Naive B cell (primary cell): ENCODE data around the gene FKBP5. TPM values are rescaled to one million over a fixed set of nuclear protein-coding genes. Genes with fewer than 3 reads are reported as not detected.
A peak's percentile ranks its signal among the peaks of the same experiment; 100 is the strongest.
"Not testable (repeated sequence)": the region's sequence is repeated elsewhere in the genome, so short reads cannot be mapped to it uniquely, and the experiment has no call there.

ENCODE experiments used
- ATAC-seq, 2 donors: fragments of 150-1000 bp; cut with Tn5 transposase; 2 replicates each; pipeline ENCODE4 v1.10.0; 2021; ENCODE audit warnings: low read depth in 2 of 2, mild to moderate bottlenecking in 2 of 2, moderate library complexity in 2 of 2
- DNase-seq: peaks from one replicate; pipeline ENCODE4 v3.0.0; 2022
- H3K27ac Mint-ChIP-seq, 6 donors: one replicate each; pipeline ENCODE4 v1.8.0; 2020 to 2022; ENCODE audit warnings: mild to moderate bottlenecking in 6 of 6, mixed read lengths in 6 of 6, moderate library complexity in 5 of 6, inconsistent platforms in 2 of 6
- H3K27me3 Mint-ChIP-seq, 3 donors: one replicate each; pipeline ENCODE4 v1.8.0; 2021 to 2022; ENCODE audit warnings: mixed read lengths in 3 of 3, mild to moderate bottlenecking in 1 of 3
- H3K36me3 Mint-ChIP-seq, 2 donors: one replicate each; pipeline ENCODE4 v1.8.0; 2020 to 2022; ENCODE audit warnings: mixed read lengths in 2 of 2, inconsistent platforms in 1 of 2, mild to moderate bottlenecking in 1 of 2
- H3K4me1 Mint-ChIP-seq, 3 donors: one replicate each; pipeline ENCODE4 v1.8.0; 2020 to 2022; ENCODE audit warnings: mixed read lengths in 3 of 3, inconsistent platforms in 1 of 3, mild to moderate bottlenecking in 1 of 3, moderate library complexity in 1 of 3
- H3K4me3 Mint-ChIP-seq, 8 donors: one replicate each; pipeline ENCODE4 v1.8.0; 2020 to 2022; ENCODE audit warnings: mild to moderate bottlenecking in 8 of 8, mixed read lengths in 8 of 8, moderate library complexity in 8 of 8, inconsistent platforms in 2 of 8
- H3K9me3 Mint-ChIP-seq, 7 donors: one replicate each; pipeline ENCODE4 v1.8.0; 2020 to 2022; ENCODE audit warnings: mixed read lengths in 7 of 7, mild to moderate bottlenecking in 5 of 7, inconsistent platforms in 2 of 7, moderate library complexity in 1 of 7
- polyA plus RNA-seq, 6 donors: library from polyadenylated mRNA; unstranded; fragments of 300-500 nt; fragmentation: Illumina TruSeq; gene quantifications; one replicate each; pipeline ENCODE4 v1.2.3, GENCODE V29; 2021; ENCODE audit warnings: low read depth in 6 of 6

FKBP5 gene
- polyA plus RNA-seq: 10 to 100 TPM in 3 of 6 donors, 1 to 10 TPM in 3; 6.7 to 80.8 (median 15.1) TPM

DNA sequence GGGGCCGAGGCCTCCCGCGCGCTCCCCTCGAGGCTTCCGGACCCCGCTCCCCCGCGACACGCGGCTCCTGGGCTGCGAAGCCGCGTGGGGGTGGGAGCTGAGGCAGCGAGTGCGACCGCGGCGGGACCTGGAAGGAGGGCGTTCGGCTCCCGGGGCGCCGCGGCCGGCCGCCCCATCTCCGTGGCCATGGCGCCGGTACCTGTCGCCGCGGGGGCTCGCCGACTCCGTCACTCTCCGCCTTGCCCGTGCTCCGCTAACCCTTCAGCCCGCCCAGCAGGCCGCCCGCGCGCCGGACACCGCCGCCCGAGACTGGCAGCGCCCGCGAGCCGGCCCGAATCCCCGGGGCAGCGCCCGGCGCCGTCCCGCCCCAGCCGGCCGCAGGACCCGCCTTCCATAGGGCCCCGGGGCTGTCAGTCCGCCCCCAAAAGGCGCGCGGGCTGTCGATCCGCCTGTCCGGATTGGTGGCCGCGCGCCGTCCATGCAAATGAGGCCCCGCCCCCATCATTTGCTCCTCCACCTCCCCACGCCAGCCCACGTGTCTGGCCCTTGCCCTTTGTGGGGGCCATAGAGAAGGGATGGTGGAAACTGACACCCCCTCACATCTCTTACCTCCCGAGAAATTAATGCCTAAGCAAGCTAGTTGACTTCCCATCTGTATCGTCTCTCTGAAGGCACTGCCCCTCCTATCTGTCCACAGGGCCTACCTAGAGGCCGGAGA is at the start of gene FKBP5:
Gene FKBP5 (minus strand): TSS at position 311 of the 718 bp plus-strand sequence. CDS start 46,091 bp downstream, outside the sequence.
- peak; percentile 90 to 91 for ATAC-seq
- H3K4me3 Mint-ChIP-seq: peak within 1 kb of the TSS; percentile 87 to 98 (median 95)
- DNase-seq: peak; percentile 87
- no peaks in the 10 kb centered on the region for H3K9me3 Mint-ChIP-seq
- no peaks in the 10 kb centered on the region for H3K27me3 Mint-ChIP-seq
- H3K36me3 Mint-ChIP-seq: no peaks in the 10 kb centered on the region
- peak within 1 kb of the TSS; percentile 66 to 89 (median 76) for H3K27ac Mint-ChIP-seq
- H3K4me1 Mint-ChIP-seq: peaks cover 17 to 19% (median 18%) of the 10 kb centered on the region in 3 donors

DNA sequence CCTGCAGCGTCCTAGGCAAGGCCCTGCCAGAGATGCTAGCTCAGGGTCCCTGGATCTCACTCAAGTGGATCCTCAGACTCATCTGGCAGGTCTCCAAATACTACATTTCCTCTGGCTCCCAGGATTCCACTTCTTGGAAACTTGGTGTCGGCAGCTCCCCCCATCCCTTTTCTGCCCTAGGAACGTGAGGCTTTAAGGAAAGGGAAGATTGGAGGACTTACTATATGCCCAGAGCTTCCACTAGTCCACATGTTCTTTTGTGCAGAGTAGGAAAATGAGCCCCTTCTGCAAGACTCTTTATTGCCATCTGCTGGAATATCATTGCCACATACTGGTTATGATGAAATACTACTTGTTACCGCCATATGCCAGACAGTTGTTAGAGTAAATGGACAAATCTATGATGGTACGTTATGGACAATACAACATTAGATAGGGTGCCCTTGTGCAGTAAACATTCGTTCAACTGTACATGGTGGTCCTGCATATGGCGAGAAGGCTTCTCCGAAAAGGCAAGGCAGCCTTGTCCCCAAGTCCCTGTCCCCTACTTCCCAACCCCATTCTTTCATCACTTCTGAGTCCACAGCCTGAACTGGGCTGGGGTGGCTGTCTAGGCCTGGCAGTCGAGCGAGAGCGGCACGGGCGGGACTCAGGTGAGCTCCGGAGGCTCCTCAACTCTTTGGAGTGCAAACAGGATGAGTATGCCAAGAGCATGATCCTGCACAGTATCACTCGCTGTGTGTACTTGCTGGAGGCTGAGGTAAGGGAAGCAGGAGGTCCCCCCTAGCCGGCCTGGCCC is 48.9 kb upstream of the FKBP5 start:
- Mint-ChIP-seq H3K9me3 (no peaks in the 10 kb centered on the region), H3K36me3 (no peaks in the 10 kb centered on the region), H3K27ac (peak overlapping the region in 3 of 6 donors; percentile 59 to 77 (median 71)), H3K4me1 (peaks cover 19 to 32% (median 20%) of the 10 kb centered on the region in 3 donors), H3K27me3 (no peaks in the 10 kb centered on the region), H3K4me3 (peak overlapping the region in 2 of 8 donors; percentile 37 to 56)
- peak; percentile 62 for DNase-seq
- ATAC-seq: peak; percentile 59 to 70

DNA sequence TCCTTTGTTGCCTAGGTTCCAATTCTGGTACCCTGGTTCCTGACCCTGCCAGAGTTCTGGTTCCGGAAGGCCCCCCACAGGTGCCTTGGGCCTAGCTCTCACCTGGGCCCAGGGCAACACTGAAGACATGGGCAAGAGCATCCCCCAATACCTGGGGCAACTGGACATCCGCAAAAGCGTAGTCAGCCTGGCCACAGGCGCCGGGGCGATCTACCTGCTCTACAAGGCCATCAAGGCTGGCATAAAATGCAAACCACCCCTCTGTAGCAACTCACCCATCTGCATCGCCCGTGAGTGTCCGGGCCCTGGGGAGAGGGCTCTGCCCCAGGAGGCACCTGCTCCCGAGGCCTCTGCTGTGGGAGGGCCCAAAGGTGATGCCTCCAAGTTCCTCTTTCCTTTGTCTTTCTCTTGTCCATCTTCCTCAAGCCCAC is 48.3 kb upstream of the FKBP5 start, which contains the start of gene ARMC12:
Gene ARMC12 (plus strand): TSS at position 51 of the 431 bp plus-strand sequence. CDS start 77 bp downstream, at position 128.
- Mint-ChIP-seq H3K27ac (peak within 1 kb of the TSS in 4 of 6 donors; percentile 59 to 84 (median 74)), H3K36me3 (no peaks in the 10 kb centered on the region), H3K4me1 (peaks cover 24 to 38% (median 26%) of the 10 kb centered on the region in 3 donors), H3K4me3 (peak within 1 kb of the TSS in 2 of 8 donors; percentile 56 to 65), H3K27me3 (no peaks in the 10 kb centered on the region), H3K9me3 (no peaks in the 10 kb centered on the region)
- DNase-seq: no peak
- ATAC-seq: no peak

DNA sequence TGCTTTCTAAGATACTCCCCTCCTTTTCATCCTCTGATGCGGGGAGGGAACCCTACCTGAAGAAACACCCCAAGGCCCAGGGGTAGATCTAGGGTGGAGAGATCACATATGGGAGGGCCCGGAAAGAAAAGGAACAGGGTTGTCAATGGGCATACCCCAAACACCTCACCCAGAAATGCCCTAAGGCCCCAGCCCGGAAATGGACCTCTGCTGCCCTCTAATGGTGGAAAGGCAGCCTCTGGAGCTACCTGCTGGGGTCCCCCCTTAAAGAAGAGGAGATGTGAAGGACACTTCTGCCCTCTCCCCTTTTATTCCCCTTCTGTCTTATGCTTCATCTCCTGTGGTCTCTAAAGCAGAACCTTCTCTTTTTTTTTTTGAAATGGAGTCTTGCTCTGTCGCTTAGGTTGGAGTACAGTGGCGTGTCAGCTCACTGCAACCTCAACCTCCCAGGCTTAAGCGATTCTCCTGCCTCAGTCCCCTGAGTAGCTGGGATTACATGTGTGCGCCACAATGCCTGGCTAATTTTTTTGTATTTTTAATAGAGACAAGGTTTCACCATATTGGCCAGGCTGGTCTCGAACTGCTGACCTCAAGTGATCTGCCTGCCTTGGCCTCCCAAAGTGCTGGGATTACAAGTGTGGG is 47.7 kb upstream of the FKBP5 start:
- peak; percentile 82 for DNase-seq

DNA sequence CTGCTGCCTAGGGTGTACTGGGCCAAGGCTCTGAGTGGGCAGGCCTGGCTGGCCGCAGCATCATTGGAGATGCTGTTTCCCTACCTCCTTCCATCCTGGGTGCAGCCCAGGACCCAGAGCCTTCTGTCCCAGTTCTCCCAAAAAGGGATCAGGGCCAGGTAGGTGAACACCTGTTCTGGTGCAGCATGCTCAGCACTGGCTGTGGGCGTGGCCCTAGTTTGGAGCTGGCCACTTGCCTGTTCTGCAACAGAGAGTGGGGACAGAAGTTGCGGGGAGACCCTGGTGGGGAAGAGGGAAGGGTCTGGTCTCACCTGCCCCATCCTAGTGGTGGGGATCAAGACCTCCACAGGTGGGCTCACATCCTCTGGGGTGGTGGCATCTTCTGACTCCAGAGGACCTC is 46.7 kb upstream of the FKBP5 start:
- Mint-ChIP-seq H3K27me3 (no peaks in the 10 kb centered on the region), H3K27ac (no peak overlapping the region), H3K4me1 (peaks cover 27 to 48% (median 29%) of the 10 kb centered on the region in 3 donors), H3K4me3 (no peak overlapping the region), H3K36me3 (no peaks in the 10 kb centered on the region), H3K9me3 (no peaks in the 10 kb centered on the region)
- ATAC-seq (no peak), DNase-seq (no peak)

More for the DNA sequence above, 47.7 kb upstream of the FKBP5 start:
- peak; percentile 33 to 40 for ATAC-seq
- no peaks in the 10 kb centered on the region for H3K36me3 Mint-ChIP-seq
- H3K4me3 Mint-ChIP-seq: peak overlapping the region in 1 of 8 donors; percentile 65
- peak overlapping the region in 2 of 6 donors; percentile 53 to 84 for H3K27ac Mint-ChIP-seq
- H3K27me3 Mint-ChIP-seq: no peaks in the 10 kb centered on the region
- H3K9me3 Mint-ChIP-seq: no peaks in the 10 kb centered on the region
- H3K4me1 Mint-ChIP-seq: peaks cover 27 to 39% (median 27%) of the 10 kb centered on the region in 3 donors

DNA sequence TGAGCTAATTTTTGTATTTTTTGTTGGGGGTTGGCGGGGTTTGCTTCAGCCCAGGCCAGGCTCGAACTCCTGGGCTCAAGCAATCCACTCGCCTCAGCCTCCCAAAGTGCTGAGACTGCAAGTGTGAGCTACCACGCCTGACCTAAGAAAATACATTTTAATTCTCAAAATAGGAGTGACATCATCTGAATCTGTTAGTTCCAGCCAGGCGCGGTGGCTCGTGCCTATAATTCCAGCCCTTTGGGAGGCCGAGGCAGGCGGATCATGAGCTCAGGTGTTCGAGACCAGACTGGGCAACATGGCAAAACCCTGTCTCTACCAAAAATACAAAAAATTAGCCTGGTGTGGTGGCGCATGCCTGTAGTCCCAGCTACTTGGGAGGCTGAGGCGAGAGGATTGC is 45.6 kb upstream of the FKBP5 start:
- not testable (repeated sequence) for DNase-seq, H3K27me3 Mint-ChIP-seq, H3K9me3 Mint-ChIP-seq, ATAC-seq, H3K36me3 Mint-ChIP-seq
- Mint-ChIP-seq H3K27ac (peak overlapping the region in 2 of 6 donors; percentile 34 to 89), H3K4me1 (peaks cover 35 to 59% (median 38%) of the 10 kb centered on the region in 3 donors), H3K4me3 (peak overlapping the region in 2 of 8 donors; percentile 63 to 90)

DNA sequence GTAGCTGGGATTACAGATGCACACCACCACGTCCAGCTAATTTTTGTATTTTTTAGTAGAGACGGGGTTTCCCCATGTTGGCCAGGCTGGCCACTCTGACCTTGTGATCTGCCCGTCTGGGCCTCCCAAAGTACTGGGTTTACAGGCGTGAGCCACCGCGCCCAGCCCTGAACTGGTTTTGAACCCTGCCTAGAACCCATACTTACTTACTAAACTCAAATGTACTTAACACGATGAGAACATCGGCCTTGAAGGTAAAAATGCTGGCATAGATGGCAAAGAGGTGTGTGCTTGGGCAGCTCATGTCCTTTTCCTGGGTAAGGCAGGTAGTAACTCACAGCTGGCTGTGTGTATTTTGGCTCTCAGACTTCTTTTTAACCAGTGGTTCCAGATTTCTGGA is 44.9 kb upstream of the FKBP5 start:
- Mint-ChIP-seq H3K4me1 (peaks cover 41 to 65% (median 45%) of the 10 kb centered on the region in 3 donors), H3K9me3 (no peaks in the 10 kb centered on the region), H3K36me3 (no peaks in the 10 kb centered on the region), H3K27me3 (no peaks in the 10 kb centered on the region), H3K4me3 (peak overlapping the region in 3 of 8 donors; percentile 33 to 90 (median 45)), H3K27ac (peak overlapping the region in 1 of 6 donors; percentile 60)
- DNase-seq: no peak
- no peak for ATAC-seq

DNA sequence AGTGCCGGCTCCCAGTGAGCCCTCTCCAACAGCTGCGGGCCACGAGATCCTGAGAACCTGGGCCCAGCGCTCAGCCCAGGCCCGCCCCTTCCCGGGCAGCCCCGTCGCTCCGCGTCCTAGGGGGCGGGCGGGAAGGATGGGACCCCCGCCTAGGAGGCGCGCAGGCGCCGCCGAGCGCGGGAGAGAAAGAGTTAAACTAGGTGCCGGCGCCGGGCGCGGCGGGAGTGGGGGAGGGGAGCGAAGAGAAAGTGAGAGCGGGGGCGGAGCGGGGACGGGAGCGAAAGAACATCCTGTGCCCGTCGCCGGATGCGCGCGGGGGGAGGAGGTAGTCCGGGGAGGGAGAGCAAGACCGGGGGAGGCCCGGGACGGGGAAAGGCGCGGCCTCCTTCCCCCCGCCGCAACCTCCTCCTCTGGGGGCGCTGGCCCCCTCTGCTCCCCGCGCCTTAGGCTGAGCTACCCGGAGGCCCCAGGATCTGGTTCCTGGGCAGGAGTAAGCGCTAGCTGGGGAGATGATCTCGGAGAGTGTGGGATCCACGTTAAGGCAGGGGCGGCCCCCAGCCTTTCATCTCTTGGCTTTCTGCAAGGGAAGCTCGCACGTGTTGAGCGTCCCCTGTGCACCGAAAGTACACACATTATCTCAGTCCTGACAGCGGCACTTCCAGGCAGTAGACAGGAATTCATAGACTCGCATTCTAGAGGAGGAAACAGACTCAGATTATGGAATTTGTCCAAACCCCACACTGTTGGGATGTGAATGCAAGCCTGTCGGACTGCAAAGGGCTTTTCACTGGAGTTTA is 43.2 kb upstream of the FKBP5 start:
- Mint-ChIP-seq H3K4me3 (peak overlapping the region; percentile 86 to 96 (median 93)), H3K27ac (peak overlapping the region; percentile 92 to 99 (median 97)), H3K36me3 (no peaks in the 10 kb centered on the region), H3K9me3 (no peaks in the 10 kb centered on the region), H3K4me1 (peaks cover 48 to 69% (median 55%) of the 10 kb centered on the region in 3 donors), H3K27me3 (peaks cover 0 to under 1% (median 0%) of the 10 kb centered on the region in 3 donors)
- DNase-seq: peak; percentile 94
- peak; percentile 66 to 68 for ATAC-seq

DNA sequence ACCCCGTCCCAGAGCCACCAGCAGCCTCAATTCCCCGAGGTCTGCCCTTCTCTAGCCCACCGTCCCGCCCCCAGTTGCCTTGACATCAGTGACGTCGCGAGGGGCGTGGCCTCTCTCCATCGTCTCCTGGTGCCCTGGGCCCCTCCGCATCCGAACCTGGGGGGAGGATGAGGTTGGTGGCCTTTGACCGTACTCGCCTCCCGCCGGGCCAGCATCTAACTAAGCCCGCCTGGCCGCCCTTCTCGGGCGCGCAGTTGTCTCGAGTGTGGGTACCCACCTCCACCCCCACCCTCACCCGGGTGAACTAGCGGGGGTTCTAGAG is 42.7 kb upstream of the FKBP5 start:
- Mint-ChIP-seq H3K4me3 (peak overlapping the region; percentile 86 to 96 (median 93)), H3K27ac (peak overlapping the region; percentile 92 to 99 (median 97)), H3K36me3 (no peaks in the 10 kb centered on the region), H3K9me3 (no peaks in the 10 kb centered on the region), H3K27me3 (peaks cover 0 to 6% (median 0%) of the 10 kb centered on the region in 3 donors), H3K4me1 (peaks cover 53 to 73% (median 57%) of the 10 kb centered on the region in 3 donors)
- DNase-seq (peak; percentile 95), ATAC-seq (peak; percentile 70)

DNA sequence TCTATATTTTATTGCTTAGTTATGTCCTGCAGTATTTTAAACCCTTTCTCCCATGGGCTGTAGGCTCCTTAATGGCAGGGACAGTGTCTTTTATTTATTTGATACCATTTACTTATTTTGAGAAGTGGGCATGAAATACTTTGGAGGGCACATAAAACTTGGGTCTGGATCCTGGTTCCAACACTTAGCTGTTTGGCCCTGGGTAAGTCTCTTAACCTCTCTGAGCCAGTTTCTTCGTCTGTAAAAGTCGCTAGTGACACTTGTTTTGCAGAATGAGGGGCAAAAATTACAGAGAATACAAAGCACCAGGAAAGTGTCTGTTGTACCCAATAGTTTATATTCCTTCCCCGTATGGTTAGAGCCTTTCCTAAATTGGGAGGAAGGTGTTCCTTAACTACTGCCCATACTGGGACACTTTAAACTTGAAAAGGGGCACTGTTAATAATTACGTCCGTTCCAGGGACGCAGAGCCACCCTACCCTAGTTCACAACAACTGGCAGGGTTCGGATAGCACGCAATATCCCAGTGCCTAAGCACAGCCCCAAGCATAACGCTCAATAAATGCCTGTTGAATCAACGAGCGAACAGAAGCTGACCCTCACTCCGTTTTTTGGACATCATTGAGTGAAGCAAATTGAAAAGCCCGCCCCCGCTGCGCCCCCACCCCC is 42.2 kb upstream of the FKBP5 start:
- H3K27ac Mint-ChIP-seq: peak overlapping the region; percentile 36 to 97 (median 84)
- H3K4me3 Mint-ChIP-seq: peak overlapping the region; percentile 86 to 96 (median 93)
- ATAC-seq (peak; percentile 1), DNase-seq (no peak)
- peaks cover 49 to 68% (median 56%) of the 10 kb centered on the region in 3 donors for H3K4me1 Mint-ChIP-seq
- H3K36me3 Mint-ChIP-seq: no peaks in the 10 kb centered on the region
- H3K9me3 Mint-ChIP-seq: no peaks in the 10 kb centered on the region
- H3K27me3 Mint-ChIP-seq: peaks cover 0 to 11% (median 0%) of the 10 kb centered on the region in 3 donors

DNA sequence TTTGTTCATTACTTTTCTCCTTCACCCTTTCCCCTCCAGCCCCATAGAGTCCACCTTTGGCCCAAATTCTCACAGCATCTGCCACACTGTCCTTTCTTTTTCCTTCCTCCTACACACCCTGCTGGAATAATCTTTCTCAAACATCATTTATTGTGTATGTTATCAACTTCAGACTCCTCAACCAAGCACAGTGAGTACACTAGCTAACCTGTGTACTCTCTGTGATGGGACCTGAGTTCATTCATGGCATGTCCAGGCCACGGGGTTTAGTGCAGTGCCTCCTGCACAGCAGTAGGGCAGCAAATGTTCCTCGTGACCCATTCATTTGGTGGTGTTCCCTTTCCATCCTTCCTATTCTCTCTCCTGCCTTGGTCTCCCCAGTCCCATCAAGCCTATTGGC is 41.0 kb upstream of the FKBP5 start:
- Mint-ChIP-seq H3K4me3 (peak overlapping the region in 7 of 8 donors; percentile 17 to 90 (median 64)), H3K9me3 (no peaks in the 10 kb centered on the region), H3K27ac (peak overlapping the region in 5 of 6 donors; percentile 7 to 95 (median 78)), H3K27me3 (peaks cover 0 to 18% (median 8%) of the 10 kb centered on the region in 3 donors), H3K4me1 (peaks cover 51 to 61% (median 57%) of the 10 kb centered on the region in 3 donors), H3K36me3 (no peaks in the 10 kb centered on the region)
- no peak for DNase-seq
- ATAC-seq: no peak
